Occipital lobe (tissue), 2 donors: ENCODE measurements around the gene PMM1. TPM values are rescaled to one million over a fixed set of nuclear protein-coding genes. Genes with fewer than 3 reads are reported as not detected.
A peak's percentile ranks its signal among the peaks of the same experiment; 100 is the strongest.

Experiments used
- DNase-seq: peaks from one replicate; lab custom pipeline; 2025; lab: John Stamatoyannopoulos, UW
- total RNA-seq: library from RNA; depleted of rRNA; stranded (reverse); fragments of >200 nt; gene quantifications from one replicate; pipeline ENCODE4 v1.2.3, GENCODE V29; 2014

The PMM1 gene
- total RNA-seq, 1 donor from 2014 or later, result 17.2 TPM

DNA sequence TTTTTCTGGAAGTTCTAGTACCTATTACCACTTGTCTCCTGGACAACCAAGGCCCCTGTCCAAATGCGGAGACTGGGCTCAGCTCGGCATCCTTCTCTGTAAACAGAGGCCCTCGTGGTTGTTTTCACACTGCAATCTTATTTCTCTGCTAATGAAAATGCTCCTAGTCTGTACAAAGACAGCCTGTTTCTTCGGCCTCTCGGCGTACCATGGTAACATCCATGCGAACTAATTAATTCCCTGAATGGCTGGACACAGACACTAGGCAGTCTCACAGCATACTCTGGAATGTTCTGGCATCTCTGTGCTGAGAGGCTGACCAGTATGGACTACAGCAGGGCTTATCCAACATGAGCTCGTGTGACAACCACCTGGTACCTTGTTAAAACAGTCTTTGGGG lies 51.1 kb downstream of the PMM1 start:
- DNase-seq, result peak; percentile 26

DNA sequence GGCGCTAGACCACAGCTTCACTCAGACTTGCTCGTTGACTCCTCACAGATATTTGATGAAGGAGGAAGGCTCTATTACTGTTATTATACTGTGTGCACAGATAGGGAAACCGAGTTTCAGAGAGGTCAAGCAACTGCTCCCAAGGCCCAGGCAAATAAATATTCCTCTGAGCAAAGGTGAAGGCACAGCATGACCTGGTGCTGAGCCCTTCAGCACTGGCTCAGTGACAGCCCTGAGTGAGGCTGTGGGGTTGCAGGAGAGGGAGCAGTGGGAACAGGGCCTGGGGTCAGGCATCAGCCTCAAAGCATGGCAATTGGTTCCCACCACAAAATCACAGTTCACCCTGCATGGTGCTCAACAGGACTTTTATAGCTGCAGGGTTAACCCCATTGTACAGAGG lies 52.4 kb downstream of the PMM1 start:
- no peak for DNase-seq

DNA sequence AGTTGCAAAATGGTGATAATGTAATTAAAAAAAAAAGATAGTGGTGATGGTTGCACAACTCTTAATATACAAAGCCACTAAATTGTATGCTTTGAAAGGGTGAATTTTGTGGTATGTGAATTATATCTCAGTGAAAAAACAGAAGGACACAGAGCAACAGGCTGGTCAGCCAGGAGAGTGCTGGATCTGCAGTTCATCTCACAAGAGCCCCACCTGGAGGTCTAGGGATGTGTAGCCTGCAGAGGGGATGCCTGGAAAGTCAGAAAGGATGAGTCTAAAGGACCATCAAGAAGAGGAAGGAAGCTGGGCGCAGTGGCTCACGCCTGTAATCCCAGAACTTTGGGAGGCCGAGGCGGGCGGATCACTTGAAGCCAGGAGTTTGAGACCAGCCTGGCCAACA lies 54.4 kb downstream of the PMM1 start:
- DNase-seq, result no peak

DNA sequence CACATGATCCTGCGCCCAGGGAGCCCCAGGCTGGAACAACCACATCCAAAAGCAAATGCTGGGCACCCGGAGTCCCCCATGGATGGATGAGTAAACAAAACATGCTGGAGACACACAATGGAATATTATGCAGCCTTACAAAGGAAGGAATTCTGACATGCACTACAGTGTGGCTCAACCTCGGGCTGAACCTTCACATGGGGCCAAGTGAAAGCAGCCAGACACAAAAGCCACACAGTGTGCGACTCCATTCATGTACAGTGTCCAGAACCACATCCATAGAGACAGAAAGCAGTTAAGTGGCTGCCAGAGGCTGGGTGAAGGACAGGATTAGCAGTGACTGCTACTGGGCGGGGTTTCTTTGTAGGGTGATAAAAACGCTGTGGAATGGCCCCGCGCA lies 55.4 kb downstream of the PMM1 start:
- DNase-seq, result no peak

DNA sequence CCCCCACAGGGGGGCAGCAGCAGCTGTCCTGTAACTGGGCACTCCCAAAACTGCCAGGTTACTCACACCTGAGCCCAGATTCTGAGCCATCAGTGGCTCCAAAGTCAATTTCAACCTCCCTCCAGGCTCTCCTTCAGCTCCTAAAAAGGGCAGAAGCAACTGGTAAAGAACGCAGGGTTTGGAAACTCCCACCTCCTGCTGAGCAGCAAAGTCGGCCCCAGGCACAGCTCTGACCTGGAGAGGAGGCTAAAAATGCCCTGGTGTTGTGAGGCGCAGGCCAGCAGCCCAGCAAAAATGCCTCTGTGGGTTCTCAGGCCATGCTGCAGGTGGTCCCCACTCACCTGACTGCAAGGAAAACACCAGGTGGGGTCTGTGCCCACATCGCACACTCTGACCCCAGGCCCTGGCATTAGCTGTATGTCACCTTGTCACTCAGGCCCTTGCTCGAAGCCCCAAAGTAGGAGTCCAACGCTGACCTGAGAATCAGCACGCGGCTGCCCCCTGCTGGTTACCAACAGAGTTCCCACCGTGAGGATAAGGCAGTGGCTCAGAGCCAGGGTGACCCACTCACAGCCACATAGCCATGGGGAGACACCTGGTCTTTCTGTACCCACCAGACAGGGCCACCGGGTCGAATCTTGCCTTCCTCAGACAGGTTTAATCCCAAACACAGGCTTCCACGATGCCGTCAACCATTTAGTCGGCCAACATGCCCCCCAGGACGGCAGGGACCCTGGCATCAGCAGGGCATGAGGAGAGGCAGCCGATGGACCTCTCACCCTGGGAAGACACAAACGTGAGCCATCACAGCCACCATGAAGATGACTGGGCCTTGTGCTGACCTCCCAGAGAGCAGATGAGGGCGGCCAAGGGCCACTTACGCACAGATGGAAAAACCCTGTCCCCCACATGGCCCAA lies 56.5 kb downstream of the PMM1 start:
- no peak for DNase-seq

DNA sequence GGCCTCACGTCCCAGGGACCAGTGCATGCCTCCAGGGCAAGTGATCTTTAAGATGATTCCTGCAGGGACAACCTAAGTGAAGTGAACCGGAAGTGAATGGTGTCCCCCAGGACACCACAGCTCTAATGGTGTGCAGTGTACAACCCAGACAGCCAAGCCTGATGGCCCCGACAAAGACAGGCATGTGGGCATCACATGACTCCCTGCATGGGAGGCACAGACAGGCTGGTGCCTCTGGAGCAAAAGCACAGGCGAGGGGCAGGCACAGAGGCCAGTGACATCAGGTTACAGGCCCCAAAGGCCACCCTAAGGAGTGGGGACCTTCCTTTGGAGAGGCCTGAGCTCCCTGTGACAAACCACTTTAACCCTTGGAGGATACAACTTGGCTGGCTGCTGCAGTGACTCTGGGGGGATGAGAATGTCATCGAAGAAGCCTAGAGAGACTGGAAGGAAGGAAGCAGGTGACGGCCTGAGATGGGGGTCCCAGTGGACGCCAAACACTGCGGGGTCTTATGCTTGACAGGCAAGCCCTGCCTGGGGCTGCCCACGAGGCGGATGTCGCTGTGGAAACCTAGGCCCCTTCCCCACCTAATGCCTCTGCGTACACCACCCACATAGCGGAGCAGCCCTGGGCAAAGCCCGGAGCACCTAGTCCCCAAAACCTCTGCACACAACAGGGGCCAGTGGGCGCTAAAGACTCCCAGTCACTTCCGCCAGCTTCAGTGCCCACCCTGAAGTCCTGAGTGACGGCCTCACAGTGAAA lies 57.7 kb downstream of the PMM1 start:
- no peak for DNase-seq

DNA sequence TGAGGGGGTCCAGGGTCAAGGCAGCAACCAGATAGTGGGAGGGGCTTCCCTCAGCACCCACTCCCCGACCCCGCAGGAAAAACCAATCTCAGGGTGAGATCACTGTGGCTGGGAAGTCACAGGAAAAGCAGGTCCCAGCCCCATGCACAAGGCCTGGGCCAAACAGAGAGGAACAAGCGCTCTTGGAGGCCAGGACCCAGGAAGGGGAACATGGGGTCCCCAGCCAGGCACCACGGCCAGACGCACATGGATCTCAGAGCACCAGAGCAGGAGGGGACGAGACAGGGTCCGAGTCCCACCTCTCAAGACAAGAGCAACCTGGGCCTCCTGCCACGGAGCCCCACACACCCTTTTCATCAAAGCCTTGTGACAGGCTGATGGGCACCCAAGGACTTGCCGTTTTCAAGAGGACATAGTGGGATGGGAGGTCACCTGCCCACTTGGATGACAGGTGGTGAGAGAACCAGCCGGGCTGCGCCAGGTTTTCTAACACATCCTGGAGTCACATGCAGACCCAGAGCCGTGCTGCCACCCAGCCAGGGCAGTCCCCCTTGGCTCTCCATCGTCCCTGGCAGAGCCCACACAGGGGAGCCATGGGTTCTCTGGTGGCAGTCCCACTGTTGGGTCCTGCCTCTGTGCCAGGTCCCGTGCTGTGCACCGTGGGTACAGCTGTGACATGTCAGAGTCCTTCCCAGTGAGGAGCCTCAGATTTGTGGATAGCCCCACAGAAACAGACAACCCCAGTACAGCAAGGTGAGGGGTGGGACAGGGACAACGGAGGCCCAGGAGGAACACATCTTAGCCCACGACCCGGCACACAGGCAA lies 58.5 kb downstream of the PMM1 start:
- no peak for DNase-seq

DNA sequence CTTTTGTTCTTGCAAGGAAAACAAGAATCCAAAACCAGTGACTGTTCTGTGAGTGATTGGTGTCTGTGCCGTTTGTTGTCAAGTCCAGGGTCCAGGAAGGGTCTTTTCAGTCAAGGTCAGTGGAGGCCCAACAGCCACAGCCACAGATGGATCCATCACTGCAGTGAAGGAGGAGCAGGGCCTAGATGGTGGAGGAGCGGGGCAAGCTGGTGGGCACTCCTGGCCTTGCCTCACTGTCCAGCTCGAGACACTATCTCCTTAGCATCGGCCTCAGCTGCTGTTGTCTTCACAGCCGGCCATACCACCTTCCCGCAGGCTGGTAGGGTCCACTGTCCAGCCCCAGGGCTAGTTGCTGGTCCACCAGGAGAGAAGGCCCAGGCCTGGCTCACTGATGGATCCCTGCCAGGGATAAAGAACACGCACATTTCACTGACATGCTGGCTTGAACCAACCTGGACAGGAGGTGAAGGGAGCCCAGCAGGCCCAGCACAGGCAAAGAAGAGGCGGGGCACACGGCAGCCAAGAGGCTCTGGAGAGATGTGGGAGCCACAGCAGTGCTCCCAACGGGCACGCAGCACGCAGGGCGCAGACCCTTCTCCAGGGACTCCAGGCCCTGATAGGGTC lies 60.6 kb downstream of the PMM1 start:
- DNase-seq, result no peak

DNA sequence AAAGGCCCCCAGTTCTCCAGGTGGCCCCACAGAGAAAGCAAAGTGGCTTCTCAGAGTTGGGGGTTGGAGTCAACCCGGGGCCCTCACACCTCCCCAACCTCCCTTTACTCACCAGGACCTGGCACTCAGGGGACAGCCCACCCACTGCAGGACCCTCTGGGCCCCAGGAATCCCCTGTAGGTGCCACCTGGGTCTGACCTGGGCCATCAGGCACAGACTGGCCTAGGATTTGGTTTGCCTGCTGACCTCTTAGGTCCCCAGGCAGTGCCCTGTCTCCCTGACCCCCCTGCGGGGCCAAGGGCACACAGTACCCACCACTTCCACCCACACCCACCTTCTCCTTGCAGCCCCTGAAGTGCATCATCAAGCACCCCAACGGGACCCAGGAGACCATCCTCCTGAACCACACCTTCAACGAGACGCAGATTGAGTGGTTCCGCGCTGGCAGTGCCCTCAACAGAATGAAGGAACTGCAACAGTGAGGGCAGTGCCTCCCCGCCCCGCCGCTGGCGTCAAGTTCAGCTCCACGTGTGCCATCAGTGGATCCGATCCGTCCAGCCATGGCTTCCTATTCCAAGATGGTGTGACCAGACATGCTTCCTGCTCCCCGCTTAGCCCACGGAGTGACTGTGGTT lies 61.4 kb downstream of the PMM1 start:
- no peak for DNase-seq

Other genes starting within 250 kb of the PMM1 start
- 10.0 TPM for gene TEF, start 207.9 kb downstream of the PMM1 start, total RNA-seq
- gene TOB2, start 143.0 kb downstream of the PMM1 start, total RNA-seq, result 15.6 TPM
- gene PHF5A, start 121.1 kb downstream of the PMM1 start, total RNA-seq, result 35.7 TPM
- 64.4 TPM for gene ACO2, start 120.7 kb downstream of the PMM1 start, total RNA-seq
- gene POLR3H, start 45.4 kb downstream of the PMM1 start, total RNA-seq, result 23.7 TPM
- gene CSDC2, start 28.8 kb downstream of the PMM1 start, total RNA-seq, result 9.4 TPM
- 18.1 TPM for gene DESI1, start 31.2 kb upstream of the PMM1 start, total RNA-seq
- 208 TPM for gene XRCC6, start 31.5 kb upstream of the PMM1 start, total RNA-seq
- 62.9 TPM for gene SNU13, start 99.0 kb upstream of the PMM1 start, total RNA-seq
- 0.16 TPM for gene MEI1, start 109.7 kb upstream of the PMM1 start, total RNA-seq
- gene CCDC134, start 210.8 kb upstream of the PMM1 start, total RNA-seq, result 12.2 TPM
- 65.5 TPM for gene SREBF2, start 243.3 kb upstream of the PMM1 start, total RNA-seq